ENCODE results near the gene LYSET.

- TF ChIP-seq CTCF (conservative IDR thresholded peaks at IDR 0.05 in 1 of 2, IDR thresholded peaks at IDR 0.05 in 1 of 2; ENCODE audit: low read depth in 1 of 2, low read length in 2 of 2) (peak in 1 of 2 donors; percentile 39), EZH2 (IDR thresholded peaks at IDR 0.05; ENCODE audit: low read length, missing control alignments) (no peak)
Observed at GRCh38 chr14:93206793-93207467, 21.8 kb downstream of the LYSET start, which contains the start of the genes GON7 and UBR7.
